ENCODE data around the gene CNOT6.
A peak's percentile ranks its signal among the peaks of the same experiment; 100 is the strongest.
"Not testable (repeated sequence)": the region's sequence is repeated elsewhere in the genome, so short reads cannot be mapped to it uniquely, and the experiment has no call there.

The CNOT6 gene

DNA sequence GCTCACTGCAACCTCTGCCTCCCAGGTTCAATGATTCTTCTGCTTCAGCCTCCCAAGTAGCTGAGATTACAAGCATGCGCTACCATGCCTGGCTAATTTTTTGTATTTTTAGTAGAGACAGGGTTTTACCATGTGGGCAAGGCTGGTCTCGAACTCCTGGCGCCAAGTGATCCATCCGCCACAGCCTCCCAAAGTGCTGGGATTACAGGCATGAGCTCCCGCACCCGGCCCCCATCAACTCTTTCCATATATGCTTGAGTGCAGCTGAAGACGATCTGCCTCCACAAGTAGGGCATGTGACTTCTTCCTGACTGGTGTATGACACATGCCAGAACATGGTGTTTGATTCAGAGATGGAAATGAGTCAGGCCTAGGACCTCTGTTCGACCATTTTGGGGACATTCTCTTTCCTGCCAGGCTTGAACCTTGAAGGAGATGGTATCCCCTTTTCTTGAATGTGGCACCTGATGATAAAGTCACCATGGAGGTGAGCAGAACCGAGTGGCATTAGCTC, 7.5 kb upstream of the CNOT6 start:
- no peaks in the 10 kb centered on the region for H3K36me3 ChIP-seq (ENCODE audit: insufficient read depth, low read length)
- no peak overlapping the region for H3K9ac ChIP-seq (ENCODE audit: low read depth, low read length)
- H3K4me1 ChIP-seq (ENCODE audit: insufficient read depth, low read length), result peaks cover 6% of the 10 kb centered on the region; the same call in 1 of the 2 replicates
- peaks cover 5% of the 10 kb centered on the region; the same call in 1 of the 2 replicates for H3K9me3 ChIP-seq (ENCODE audit: control insufficient read depth, insufficient read depth, low read length)

DNA sequence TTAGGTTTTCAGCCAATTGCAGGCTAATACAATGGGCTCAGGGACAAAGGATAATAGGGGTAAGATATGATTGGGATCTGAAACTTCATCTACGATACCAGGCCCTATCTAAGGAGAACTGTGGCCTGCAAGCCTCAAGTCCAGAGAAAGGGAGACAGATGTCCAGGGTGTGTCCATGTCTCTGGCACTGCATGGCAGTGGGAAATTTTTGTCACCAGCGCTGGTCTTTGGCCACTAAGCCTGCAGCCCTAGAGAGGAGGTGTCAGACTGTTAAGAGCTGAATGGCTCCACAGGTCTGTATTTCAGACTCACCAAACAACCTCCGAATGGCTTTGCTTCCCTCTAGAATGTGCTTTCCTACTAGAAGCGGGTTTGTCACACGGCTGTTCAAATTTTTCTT, 6.6 kb upstream of the CNOT6 start:
- no peaks in the 10 kb centered on the region for H3K36me3 ChIP-seq (ENCODE audit: insufficient read depth, low read length)
- H3K4me1 ChIP-seq (ENCODE audit: insufficient read depth, low read length), result peaks cover 6% of the 10 kb centered on the region; the same call in 1 of the 2 replicates
- no peak overlapping the region for H3K9ac ChIP-seq (ENCODE audit: low read depth, low read length)
- H3K9me3 ChIP-seq (ENCODE audit: control insufficient read depth, insufficient read depth, low read length), result peaks cover 5% of the 10 kb centered on the region; the same call in 1 of the 2 replicates

DNA sequence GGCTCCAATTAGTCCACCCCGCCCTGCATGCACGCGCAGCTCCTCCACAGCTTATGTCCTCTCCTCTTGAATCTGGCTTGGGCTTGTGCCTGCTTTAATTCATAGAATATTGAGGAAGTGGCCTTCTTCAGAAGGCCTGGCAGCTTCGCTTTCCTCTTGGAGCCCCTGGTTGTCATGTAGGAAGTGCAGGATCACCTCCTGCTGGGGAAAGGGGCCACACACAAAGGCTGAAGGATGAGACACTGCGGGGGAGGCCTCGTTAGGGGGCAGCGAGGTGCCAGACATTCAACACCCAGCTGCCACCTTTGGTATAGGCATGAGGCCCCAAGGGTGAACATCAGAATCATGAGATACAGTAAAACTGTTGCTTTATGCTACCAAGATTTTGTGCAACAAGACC, 2.7 kb upstream of the CNOT6 start:
- Histone ChIP-seq H3K36me3 (ENCODE audit: insufficient read depth, low read length) (0 out of 2 replicates have a peak, but pooled peaks cover under 1% of the 10 kb centered on the region), H3K9me3 (ENCODE audit: control insufficient read depth, insufficient read depth, low read length) (peaks cover 5% of the 10 kb centered on the region; the same call in 1 of the 2 replicates), H3K4me1 (ENCODE audit: insufficient read depth, low read length) (peaks cover 6% of the 10 kb centered on the region; the same call in 1 of the 2 replicates), H3K9ac (ENCODE audit: low read depth, low read length) (no peak overlapping the region)

DNA sequence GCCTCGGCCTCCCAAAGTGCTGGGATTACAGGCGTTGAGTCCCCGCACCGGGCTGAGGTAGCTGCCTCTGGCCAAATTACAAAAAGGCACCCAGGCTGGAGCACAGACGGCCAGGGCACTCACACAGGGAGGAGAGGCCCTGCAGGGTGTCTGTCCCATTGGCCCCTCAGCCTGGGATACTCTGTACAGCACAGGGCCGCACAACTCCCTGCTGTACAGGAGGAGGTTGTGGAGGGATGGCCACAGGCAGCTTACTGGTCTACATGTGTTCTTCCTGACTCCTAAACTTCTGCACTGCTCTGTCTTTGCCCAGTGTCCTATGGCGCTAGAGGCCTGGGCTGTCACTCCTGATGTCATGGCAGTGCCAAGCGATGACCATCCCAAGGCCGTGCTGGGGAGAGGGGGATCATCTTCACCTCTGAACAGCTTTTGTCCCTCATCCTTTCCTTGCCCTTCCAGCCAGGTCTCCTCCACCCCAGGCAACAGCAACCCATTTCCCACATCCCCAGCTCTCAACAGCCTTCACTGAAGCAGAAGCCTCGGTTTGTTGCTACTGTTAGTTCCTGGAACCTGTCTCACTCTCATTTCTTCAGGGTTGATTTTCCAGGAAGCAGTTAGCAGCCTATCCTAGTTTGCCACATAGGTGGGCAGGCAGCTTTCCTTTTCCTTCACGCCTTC, 1.8 kb upstream of the CNOT6 start:
- Histone ChIP-seq H3K4me1 (ENCODE audit: insufficient read depth, low read length) (peaks cover 6% of the 10 kb centered on the region; the same call in 1 of the 2 replicates), H3K36me3 (ENCODE audit: insufficient read depth, low read length) (0 out of 2 replicates have a peak, but pooled peaks cover 3% of the 10 kb centered on the region), H3K9ac (ENCODE audit: low read depth, low read length) (no peak overlapping the region), H3K9me3 (ENCODE audit: control insufficient read depth, insufficient read depth, low read length) (peaks cover 5% of the 10 kb centered on the region; the same call in 1 of the 2 replicates)

- H3K9me3 ChIP-seq (ENCODE audit: control insufficient read depth, insufficient read depth, low read length), result no peaks in the 10 kb centered on the region
- H3K4me1 ChIP-seq (ENCODE audit: insufficient read depth, low read length), result peaks cover 6% of the 10 kb centered on the region; the same call in 1 of the 2 replicates
- H3K9ac ChIP-seq (ENCODE audit: low read depth, low read length), result peak overlapping the region; percentile 92
- H3K36me3 ChIP-seq (ENCODE audit: insufficient read depth, low read length), result peaks cover 4% of the 10 kb centered on the region; the same call in 1 of the 2 replicates
Observed at GRCh38 chr5:180494510-180495181, 467 bp downstream of the CNOT6 start.

DNA sequence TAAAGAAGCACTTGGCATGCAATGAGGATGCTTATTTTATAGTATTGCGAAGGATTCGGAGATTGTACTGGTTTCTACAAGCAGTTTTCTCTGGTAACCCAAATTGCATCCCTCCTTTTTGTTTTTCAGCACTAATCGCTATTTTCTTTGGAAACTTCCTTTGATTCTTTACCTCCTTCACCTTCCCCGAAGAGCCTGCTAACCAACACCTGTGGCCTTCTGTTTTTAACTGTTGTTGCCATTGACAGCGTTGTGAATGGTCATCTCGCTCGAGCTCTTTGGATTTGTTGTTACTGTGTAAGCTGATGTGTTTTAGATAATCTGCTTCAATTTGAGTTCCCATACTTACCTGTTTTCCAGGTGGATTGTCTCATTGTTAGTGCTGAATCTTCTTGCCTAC, 1.1 kb downstream of the CNOT6 start:
- peaks cover 7% of the 10 kb centered on the region; the same call in 1 of the 2 replicates for H3K36me3 ChIP-seq (ENCODE audit: insufficient read depth, low read length)
- H3K4me1 ChIP-seq (ENCODE audit: insufficient read depth, low read length), result peaks cover 6% of the 10 kb centered on the region; the same call in 1 of the 2 replicates
- no peaks in the 10 kb centered on the region for H3K9me3 ChIP-seq (ENCODE audit: control insufficient read depth, insufficient read depth, low read length)
- H3K9ac ChIP-seq (ENCODE audit: low read depth, low read length), result peak overlapping the region; percentile 92

DNA sequence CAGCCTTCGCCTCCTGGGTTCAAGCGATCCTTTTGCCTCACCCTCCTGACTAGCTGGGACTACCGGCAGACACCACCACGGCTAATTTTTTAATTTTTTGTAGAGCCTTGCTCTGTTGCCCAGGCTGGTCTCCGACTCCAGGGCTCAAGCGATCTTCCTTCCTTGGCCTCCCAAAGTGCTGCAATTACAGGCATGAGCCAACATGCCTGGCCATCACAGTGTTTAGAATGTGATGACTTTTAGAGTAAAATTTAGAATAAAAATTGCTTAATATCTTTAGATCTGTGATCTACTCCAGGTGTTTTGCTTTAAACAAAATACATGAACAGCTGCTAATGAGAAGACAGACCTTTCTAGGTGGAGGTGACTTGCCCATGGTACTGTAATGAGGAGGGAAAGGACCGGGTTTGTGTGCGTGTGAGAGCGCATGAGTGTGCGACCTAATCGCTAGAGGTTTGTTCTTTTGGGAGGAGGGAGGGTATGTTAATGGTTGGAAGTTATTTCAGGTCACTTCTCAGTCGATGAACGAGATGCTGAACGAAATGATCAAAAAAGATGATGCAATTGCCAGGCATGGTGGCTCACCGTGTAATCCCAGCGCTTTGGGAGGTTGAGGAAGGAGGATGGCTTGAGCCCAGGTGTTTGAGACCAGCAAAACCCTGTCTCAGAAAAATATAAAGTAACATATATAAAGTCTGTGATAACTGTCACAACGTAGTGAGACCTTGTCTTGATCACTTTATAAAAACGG, 2.0 kb downstream of the CNOT6 start:
- peaks cover 7% of the 10 kb centered on the region; the same call in 1 of the 2 replicates for H3K36me3 ChIP-seq (ENCODE audit: insufficient read depth, low read length)
- H3K9ac ChIP-seq (ENCODE audit: low read depth, low read length), result no peak overlapping the region; the same call in 1 of the 2 replicates

GRCh38 chr5:180496806-180497205, 2.6 kb downstream of the CNOT6 start:
- H3K4me1 ChIP-seq (ENCODE audit: insufficient read depth, low read length); H3K9me3 ChIP-seq (ENCODE audit: control insufficient read depth, insufficient read depth, low read length); H3K9ac ChIP-seq (ENCODE audit: low read depth, low read length); H3K36me3 ChIP-seq (ENCODE audit: insufficient read depth, low read length): not testable (repeated sequence)

More for the DNA sequence above, 2.0 kb downstream of the CNOT6 start:
- no peaks in the 10 kb centered on the region for H3K9me3 ChIP-seq (ENCODE audit: control insufficient read depth, insufficient read depth, low read length)
- peaks cover 4% of the 10 kb centered on the region; the same call in 1 of the 2 replicates for H3K4me1 ChIP-seq (ENCODE audit: insufficient read depth, low read length)

DNA sequence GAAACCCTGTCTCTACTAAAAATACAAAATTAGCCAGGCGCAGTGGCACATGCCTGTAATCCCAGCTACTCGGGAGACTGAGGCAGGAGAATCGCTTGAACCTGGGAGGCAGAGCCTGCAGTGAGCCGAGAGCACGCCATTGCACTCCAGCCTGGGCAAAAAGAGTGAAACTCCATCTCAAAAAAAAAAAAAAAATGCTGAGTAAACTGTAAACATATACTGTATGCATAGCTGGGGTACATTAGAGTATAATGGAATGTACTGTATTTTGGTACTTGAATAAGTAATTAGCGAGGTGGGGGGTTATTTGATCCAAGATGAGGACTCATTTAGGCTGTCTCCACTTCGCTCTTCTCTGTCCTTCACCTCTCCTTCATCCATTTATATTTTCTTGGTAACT, 3.7 kb downstream of the CNOT6 start:
- H3K9me3 ChIP-seq (ENCODE audit: control insufficient read depth, insufficient read depth, low read length); H3K4me1 ChIP-seq (ENCODE audit: insufficient read depth, low read length); H3K36me3 ChIP-seq (ENCODE audit: insufficient read depth, low read length); H3K9ac ChIP-seq (ENCODE audit: low read depth, low read length): not testable (repeated sequence)

- Histone ChIP-seq H3K9ac (ENCODE audit: low read depth, low read length) (no peak overlapping the region), H3K4me1 (ENCODE audit: insufficient read depth, low read length) (no peaks in the 10 kb centered on the region), H3K36me3 (ENCODE audit: insufficient read depth, low read length) (peaks cover 7% of the 10 kb centered on the region; the same call in 1 of the 2 replicates), H3K9me3 (ENCODE audit: control insufficient read depth, insufficient read depth, low read length) (no peaks in the 10 kb centered on the region)
Observed at GRCh38 chr5:180498378-180498777, 4.2 kb downstream of the CNOT6 start.

DNA sequence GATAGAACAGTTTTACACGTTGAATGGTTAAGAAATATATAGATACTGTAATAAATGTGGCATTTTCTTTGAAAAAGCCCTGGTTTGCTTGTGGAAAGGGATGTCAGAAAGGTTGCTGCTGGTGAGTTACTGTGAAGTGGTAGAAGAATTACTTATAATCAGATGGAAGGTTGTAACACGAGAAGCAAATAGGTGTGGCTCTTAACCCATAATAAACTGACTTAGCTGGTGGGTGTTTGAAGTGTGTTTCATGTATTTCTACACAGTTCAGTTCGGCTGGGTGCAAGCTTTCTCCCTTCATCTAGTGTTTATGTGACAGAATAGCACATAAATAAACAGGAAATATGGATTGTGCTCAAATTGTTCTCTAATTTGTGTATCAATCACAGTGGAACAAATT, 5.5 kb downstream of the CNOT6 start:
- H3K4me1 ChIP-seq (ENCODE audit: insufficient read depth, low read length), result no peaks in the 10 kb centered on the region
- no peak overlapping the region for H3K9ac ChIP-seq (ENCODE audit: low read depth, low read length)
- H3K36me3 ChIP-seq (ENCODE audit: insufficient read depth, low read length), result peaks cover 7% of the 10 kb centered on the region; the same call in 1 of the 2 replicates
- no peaks in the 10 kb centered on the region for H3K9me3 ChIP-seq (ENCODE audit: control insufficient read depth, insufficient read depth, low read length)

- H3K9me3 ChIP-seq (ENCODE audit: control insufficient read depth, insufficient read depth, low read length); H3K4me1 ChIP-seq (ENCODE audit: insufficient read depth, low read length); H3K9ac ChIP-seq (ENCODE audit: low read depth, low read length); H3K36me3 ChIP-seq (ENCODE audit: insufficient read depth, low read length): not testable (repeated sequence)
Observed at GRCh38 chr5:180500300-180500699, 6.1 kb downstream of the CNOT6 start.

GRCh38 chr5:180507661-180508060, 13.5 kb downstream of the CNOT6 start:
- Histone ChIP-seq H3K4me1 (ENCODE audit: insufficient read depth, low read length) (no peaks in the 10 kb centered on the region), H3K9ac (ENCODE audit: low read depth, low read length) (no peak overlapping the region), H3K9me3 (ENCODE audit: control insufficient read depth, insufficient read depth, low read length) (no peaks in the 10 kb centered on the region), H3K36me3 (ENCODE audit: insufficient read depth, low read length) (no peaks in the 10 kb centered on the region)

DNA sequence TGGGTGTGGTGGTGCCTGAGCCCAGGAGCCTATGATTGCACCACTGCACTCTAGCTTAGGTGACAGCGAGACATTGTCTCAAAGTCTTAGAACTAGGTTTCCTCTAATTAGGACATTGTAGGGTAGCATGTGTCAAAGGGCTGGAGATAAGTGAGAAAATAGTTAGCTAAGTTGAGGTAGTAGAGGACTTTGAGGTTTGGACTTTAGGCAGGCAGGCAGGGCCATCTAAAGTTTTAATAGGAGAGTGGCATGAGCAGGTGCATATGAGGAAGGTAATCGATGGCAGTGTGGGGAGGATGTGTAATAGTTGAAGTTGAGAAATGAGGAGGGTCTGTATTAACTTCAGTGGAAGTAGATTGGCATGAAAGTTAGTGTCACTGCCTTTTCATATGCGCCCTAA, 21.1 kb downstream of the CNOT6 start:
- no peaks in the 10 kb centered on the region for H3K9me3 ChIP-seq (ENCODE audit: control insufficient read depth, insufficient read depth, low read length)
- no peak overlapping the region for H3K9ac ChIP-seq (ENCODE audit: low read depth, low read length)
- H3K4me1 ChIP-seq (ENCODE audit: insufficient read depth, low read length), result no peaks in the 10 kb centered on the region
- H3K36me3 ChIP-seq (ENCODE audit: insufficient read depth, low read length), result no peaks in the 10 kb centered on the region

All from ES-I3 (cell line).